Glutamatergic neuron (in vitro differentiated cells): ENCODE results near the gene LIX1L. TPM values are rescaled to one million over a fixed set of nuclear protein-coding genes. Genes with fewer than 3 reads are reported as not detected.
A peak's percentile ranks its signal among the peaks of the same experiment; 100 is the strongest.

Source experiments
- DNase-seq: peaks from one replicate; pipeline ENCODE4 v3.0.0; 2022
- H3K27ac Mint-ChIP-seq: one replicate; pipeline ENCODE4 v1.8.0; 2020; ENCODE audit warnings: mild to moderate bottlenecking, mixed read lengths, inconsistent platforms; ENCODE audit not compliant: unreplicated experiment
- H3K27me3 Mint-ChIP-seq: one replicate; pipeline ENCODE4 v1.8.0; 2020; ENCODE audit warnings: mild to moderate bottlenecking, moderate library complexity, mixed read lengths, inconsistent platforms; ENCODE audit not compliant: unreplicated experiment
- H3K36me3 Mint-ChIP-seq: one replicate; pipeline ENCODE4 v1.8.0; 2020; ENCODE audit warnings: mild to moderate bottlenecking, mixed read lengths, inconsistent platforms; ENCODE audit not compliant: unreplicated experiment
- H3K4me1 Mint-ChIP-seq: one replicate; pipeline ENCODE4 v1.8.0; 2020; ENCODE audit warnings: mild to moderate bottlenecking, low read depth, mixed read lengths, inconsistent platforms; ENCODE audit not compliant: unreplicated experiment
- H3K4me3 Mint-ChIP-seq: one replicate; pipeline ENCODE4 v1.8.0; 2020; ENCODE audit warnings: mild to moderate bottlenecking, mixed read lengths, inconsistent platforms; ENCODE audit not compliant: unreplicated experiment
- H3K9me3 Mint-ChIP-seq: one replicate; pipeline ENCODE4 v1.8.0; 2020; ENCODE audit warnings: mild to moderate bottlenecking, moderate library complexity, mixed read lengths, inconsistent platforms; ENCODE audit not compliant: unreplicated experiment
- CTCF ChIP-seq: fragments of 200-600 bp; sonication (generic); IDR thresholded peaks from one replicate; pipeline ENCODE4 v1.5.0; 2021; ENCODE audit not compliant: partially characterized antibody, unreplicated experiment
- total RNA-seq: library from RNA; stranded (reverse); fragmentation: NEBNext Ultra II Directional; extraction: Animal tissue kit (Norgen Biotek cat#: 25700); gene quantifications from one replicate; pipeline ENCODE4 v1.2.1, GENCODE V29; 2021; ENCODE audit not compliant: unreplicated experiment

LIX1L gene
- total RNA-seq, 1 donor from 2014 or later: 20.3 TPM

GRCh38 chr1:145886390-145886789, 71.4 kb downstream of the LIX1L start:
- no peaks in the 10 kb centered on the region for H3K9me3 Mint-ChIP-seq
- peak overlapping the region; percentile 88 for H3K4me3 Mint-ChIP-seq
- H3K27ac Mint-ChIP-seq: peak overlapping the region; percentile 62
- H3K27me3 Mint-ChIP-seq: peaks cover 13% of the 10 kb centered on the region
- peaks cover 9% of the 10 kb centered on the region for H3K4me1 Mint-ChIP-seq
- DNase-seq: no peak
- H3K36me3 Mint-ChIP-seq: no peaks in the 10 kb centered on the region
- TF ChIP-seq CTCF: no peak

GRCh38 chr1:145885738-145886287, 72.0 kb downstream of the LIX1L start, which contains the start of gene ANKRD35:
Gene ANKRD35, minus strand, starts transcription at chr1:145885866. Its CDS starts 108 bp downstream, at chr1:145885758.
- Mint-ChIP-seq H3K27me3 (peaks cover 13% of the 10 kb centered on the region), H3K4me1 (peaks cover 9% of the 10 kb centered on the region), H3K4me3 (peak within 1 kb of the TSS; percentile 88), H3K9me3 (no peaks in the 10 kb centered on the region), H3K36me3 (no peaks in the 10 kb centered on the region), H3K27ac (peak within 1 kb of the TSS; percentile 65)
- peak; percentile 86 for DNase-seq
- TF ChIP-seq CTCF: no peak

GRCh38 chr1:145884675-145885074, 73.1 kb downstream of the LIX1L start:
- Mint-ChIP-seq H3K27ac (peak overlapping the region; percentile 65), H3K4me1 (peaks cover 9% of the 10 kb centered on the region), H3K4me3 (peak overlapping the region; percentile 88), H3K36me3 (no peaks in the 10 kb centered on the region), H3K9me3 (no peaks in the 10 kb centered on the region), H3K27me3 (peaks cover 13% of the 10 kb centered on the region)
- peak; percentile 59 for DNase-seq
- no peak for TF ChIP-seq CTCF

Other genes starting within 250 kb of the LIX1L start
- gene CD160, start 238.5 kb downstream of the LIX1L start, total RNA-seq: not detected
- 20.5 TPM for gene RNF115, start 133.9 kb downstream of the LIX1L start, total RNA-seq
- gene POLR3C, start 133.8 kb downstream of the LIX1L start, total RNA-seq: 43.4 TPM
- gene NUDT17, start 112.4 kb downstream of the LIX1L start, total RNA-seq: 2.4 TPM
- gene PIAS3, start 98.9 kb downstream of the LIX1L start, total RNA-seq: 20.3 TPM
- gene ANKRD35, start 72.2 kb downstream of the LIX1L start, total RNA-seq: 2.1 TPM
- gene ITGA10, start 48.0 kb downstream of the LIX1L start, total RNA-seq: 1.1 TPM
- gene PEX11B, start 39.3 kb downstream of the LIX1L start, total RNA-seq: 24.7 TPM
- 206 TPM for gene RBM8A, start 30.5 kb downstream of the LIX1L start, total RNA-seq
- gene ANKRD34A, start 6.6 kb upstream of the LIX1L start, total RNA-seq: 0.59 TPM
- gene POLR3GL, start 6.7 kb upstream of the LIX1L start, total RNA-seq: 13.2 TPM
- gene TXNIP, start 38.6 kb upstream of the LIX1L start, total RNA-seq: 126 TPM
- not detected for gene HJV, start 63.7 kb upstream of the LIX1L start, total RNA-seq
- 0.25 TPM for gene NBPF10, start 186.8 kb upstream of the LIX1L start, total RNA-seq